ENCODE results near the gene DNAH9.

DNAH9 gene

DNA sequence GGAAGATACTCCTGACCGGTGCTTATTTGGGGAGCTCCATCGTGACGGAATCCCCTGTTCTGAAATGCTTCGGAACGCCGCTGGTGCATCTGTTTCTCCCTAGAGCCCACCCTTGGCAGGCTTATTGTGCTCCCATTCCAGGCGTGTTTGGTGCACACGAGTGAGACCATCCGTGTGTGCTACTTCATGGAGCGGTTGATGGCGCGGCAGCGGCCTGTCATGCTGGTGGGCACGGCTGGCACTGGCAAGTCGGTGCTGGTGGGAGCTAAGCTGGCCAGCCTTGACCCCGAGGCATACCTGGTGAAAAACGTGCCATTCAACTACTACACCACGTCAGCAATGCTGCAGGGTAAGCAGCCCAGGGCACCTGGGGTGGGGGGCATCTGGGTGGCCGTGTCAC is 170.7 kb downstream of the DNAH9 start:
- no peak for DNase-seq (ENCODE audit: low read depth)

DNA sequence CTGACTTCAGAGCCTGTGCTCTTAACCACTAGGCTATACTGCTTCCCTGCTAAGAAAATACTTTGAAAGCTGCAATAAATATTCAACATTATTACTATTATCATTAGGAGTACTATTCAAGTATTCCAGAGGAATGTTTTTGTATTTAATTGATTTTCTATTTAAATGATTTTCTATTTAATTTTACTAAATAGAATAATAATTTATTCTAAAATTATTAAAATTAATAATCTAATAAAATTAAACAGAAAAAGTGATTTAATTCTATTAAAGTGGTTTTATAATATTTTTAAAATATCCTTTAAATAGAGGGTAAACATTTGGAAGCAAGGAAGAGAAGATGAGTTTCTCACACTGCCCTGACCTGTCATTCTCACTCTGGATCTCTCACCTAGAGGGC is 173.8 kb downstream of the DNAH9 start:
- no peak for DNase-seq (ENCODE audit: low read depth)

DNA sequence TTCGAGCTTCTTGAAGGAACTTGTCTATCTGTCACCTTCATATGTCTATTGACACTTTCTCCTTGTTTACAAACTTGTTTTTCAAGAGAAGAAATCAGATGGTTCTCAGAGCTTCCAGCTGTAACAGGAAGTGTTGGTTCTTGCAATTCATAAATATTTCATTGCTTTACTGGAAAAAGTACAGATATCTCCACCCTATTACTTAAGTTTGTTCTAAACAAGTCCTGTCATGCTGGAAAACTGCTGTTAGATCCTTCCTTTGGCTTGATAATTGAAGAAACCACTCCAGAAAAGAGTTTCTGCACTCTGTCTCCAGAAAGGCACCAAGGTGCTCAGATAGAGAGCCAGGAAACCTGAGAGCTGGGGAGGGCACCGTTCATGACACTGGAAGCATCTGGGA is 181.6 kb downstream of the DNAH9 start:
- DNase-seq (ENCODE audit: low read depth): no peak

DNA sequence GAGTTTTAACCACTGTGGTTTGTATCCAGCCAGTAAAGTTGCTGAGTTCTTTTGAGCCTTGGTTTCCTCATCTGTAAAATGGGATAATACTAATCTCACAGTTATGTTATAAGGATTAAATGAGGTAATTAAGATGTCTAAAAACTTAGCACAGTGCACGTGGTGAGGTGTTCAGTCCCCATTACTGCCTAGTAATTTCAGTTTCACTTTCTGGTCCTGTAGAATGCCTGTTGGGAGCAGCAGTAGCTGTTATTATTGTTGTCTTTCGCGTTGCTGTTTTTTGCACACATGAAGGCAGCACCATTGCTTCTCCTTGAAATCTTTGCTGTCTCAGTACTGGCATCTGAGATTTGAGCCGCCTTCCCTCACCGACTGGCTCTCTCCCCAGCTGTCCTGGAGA is 182.4 kb downstream of the DNAH9 start:
- no peak for DNase-seq (ENCODE audit: low read depth)

DNA sequence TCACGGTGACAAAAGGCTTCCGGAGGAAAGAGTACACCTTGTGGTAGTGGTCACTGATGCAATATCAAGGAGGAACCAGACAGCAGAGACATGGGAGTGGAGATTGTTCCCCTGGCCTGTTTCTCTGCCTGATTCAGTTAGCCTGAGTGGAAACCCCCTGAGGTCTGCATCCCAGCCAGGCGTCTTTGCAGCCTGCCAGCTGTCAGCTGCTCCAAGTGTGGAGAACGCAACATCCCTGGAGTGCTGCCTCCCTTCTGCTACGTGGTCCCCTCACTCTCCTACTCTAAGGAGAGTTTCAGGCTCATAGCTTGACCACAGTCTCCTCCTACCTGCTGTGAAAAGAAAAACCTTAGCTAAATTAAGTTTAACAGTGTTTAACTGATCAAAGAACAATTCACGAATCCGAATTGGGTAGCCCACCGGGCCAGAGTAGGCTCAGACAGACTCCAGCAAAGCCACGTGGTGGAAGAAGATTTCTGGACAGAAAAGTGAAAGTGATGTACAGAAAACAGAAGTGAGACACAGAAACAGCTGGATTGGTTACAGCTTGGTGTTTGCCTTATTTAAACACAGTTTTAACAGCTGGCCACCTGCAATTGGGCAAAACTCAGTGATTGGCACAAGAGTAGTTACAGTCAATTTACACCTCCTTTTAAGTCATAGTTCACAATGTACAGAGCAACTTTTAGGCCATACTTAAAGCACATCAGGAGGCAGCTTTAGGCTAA is 188.6 kb downstream of the DNAH9 start:
- DNase-seq (ENCODE audit: low read depth): no peak

DNA sequence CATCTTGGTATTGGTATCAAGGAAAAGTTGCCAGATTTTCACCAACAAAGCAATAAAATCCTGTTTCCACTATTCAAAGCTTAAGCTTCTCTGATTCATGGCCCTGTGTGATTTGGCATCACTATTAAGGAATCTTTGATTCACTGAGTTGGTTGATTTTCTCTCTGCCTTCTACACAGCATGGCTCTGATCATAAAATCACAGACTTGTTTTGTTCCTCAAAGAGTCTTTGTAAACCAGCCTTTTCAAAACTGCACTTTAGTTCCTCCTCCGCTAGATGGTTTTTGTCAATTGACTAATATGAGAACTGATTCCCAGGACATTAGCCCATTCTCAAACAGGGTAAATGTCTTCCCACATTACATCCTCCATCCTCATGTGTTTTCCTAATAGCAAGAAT is 197.6 kb downstream of the DNAH9 start:
- DNase-seq (ENCODE audit: low read depth): no peak

DNA sequence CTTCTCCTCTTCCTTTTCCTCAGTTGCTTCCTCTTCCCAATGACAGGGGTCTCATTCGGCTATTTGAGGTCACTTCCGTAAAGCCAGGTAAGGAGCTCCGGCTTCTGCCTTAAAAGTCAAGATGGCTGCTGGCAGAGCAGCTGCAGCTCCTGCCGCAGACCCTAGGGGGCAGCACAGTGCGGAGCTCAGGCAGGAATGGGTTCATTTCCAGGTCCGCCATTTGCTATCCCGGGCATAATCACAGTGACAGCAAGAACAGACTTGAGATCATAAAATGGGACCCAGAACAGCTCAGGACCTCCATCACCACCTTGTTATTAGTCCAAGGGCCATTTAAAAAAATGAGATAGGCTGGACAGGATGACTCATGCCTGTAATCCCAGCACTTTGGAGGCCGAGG is 199.5 kb downstream of the DNAH9 start:
- DNase-seq (ENCODE audit: low read depth): no peak

DNA sequence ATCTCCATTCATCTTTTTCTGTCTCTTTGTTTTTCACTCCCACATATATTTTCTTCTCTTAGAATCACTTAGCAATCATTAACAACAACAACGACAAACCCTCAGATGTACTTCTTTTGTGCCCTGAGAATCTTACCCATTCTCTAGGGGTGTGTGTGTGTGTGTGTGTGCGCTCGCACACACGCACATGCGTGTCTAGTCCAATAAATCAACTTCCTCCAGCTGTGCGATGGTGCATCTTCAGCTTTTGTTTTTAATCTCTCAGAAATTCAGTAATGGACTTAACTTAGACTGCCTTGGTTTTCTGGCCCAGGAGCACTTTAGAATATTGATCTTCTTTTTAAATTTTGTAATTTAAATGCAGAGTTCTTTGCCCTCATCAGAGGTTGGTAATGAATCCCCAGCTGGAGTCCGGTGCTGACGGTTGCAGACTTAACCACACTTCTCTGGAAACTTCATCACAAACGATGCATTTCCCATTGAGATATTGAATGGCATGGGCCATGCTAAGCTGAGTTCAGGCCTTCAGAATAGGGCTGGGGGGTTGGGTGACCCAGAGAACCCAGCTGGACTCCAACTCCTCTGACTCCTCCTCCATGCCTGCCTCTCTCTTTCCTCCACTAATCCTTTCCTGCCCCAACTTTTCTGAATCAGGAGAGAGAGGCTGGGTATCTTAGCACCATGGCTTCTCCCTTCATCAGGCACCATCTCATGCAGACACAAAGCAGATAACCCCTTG is 205.1 kb downstream of the DNAH9 start:
- DNase-seq (ENCODE audit: low read depth): no peak

DNA sequence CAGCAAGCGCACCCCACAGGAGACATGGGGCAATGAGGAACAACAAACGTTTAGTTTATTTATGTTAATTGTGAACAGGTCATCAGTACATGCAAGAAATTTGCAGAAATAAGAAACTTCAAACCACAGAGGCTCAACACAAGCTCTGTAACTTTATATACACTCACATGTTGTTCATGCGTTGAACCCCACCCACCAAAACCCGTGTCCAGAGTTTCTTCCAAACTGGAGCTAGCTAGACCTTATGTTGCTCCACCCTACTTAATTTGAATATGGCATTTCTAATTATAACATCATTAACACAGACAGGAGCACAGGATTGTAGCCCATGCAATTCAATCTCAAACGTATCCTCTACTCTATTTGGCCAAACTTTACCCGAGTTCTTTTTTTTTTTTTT is 206.9 kb downstream of the DNAH9 start:
- DNase-seq (ENCODE audit: low read depth): no peak

DNA sequence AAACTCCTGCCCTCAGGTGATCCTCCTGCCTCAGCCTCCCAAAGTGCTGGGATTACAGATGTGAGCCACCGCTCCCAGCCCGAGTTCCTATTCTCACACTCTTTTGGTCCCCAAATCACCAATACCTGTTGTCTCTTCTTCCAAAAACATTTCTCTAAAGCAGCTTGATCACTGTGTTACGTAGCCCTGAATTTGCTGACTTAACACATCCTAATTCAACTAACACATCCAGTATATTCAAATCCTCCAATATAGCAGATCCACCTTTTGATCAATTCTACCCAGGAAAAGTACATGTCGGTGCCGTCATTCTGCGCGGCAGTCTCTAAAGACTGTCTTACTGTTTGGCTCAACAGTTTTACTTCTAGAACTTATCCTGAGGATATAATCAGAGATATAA is 207.7 kb downstream of the DNAH9 start:
- DNase-seq (ENCODE audit: low read depth): no peak

DNA sequence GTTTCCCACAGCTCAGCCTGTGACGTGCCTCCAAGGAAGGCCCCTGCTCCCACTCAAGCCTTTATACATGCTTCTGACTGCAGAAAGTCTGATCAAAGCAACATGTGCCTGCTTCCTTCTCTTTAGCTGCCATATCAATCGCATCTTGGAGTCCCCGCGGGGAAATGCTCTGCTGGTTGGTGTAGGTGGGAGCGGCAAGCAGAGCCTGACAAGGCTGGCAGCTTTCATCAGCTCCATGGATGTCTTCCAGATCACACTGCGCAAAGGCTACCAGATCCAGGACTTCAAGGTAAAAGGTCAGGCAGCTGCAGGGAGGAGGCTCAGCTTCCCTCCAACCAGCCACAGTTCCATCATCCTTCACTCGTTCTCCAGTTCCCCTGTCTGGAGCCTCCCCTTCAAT is 209.3 kb downstream of the DNAH9 start:
- DNase-seq (ENCODE audit: low read depth): no peak

DNA sequence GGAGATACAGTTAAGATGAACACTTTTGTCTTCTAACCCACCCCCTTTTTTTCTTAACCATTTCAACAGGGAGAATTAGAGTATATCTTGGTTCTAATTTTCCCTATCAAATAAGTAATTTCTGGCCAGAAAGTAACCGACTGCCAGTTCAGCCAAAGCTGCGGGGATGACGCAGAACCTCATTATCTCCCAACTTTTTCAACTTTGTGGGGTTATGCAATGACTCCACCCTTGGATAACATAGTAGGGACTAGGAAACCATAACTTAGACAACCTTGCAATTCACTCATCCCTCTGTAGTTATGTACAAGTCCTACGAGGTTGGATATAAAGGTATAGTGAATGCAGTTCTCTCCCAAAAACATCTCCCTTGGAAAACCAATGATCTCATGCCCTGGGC is 215.0 kb downstream of the DNAH9 start:
- DNase-seq (ENCODE audit: low read depth): no peak

DNA sequence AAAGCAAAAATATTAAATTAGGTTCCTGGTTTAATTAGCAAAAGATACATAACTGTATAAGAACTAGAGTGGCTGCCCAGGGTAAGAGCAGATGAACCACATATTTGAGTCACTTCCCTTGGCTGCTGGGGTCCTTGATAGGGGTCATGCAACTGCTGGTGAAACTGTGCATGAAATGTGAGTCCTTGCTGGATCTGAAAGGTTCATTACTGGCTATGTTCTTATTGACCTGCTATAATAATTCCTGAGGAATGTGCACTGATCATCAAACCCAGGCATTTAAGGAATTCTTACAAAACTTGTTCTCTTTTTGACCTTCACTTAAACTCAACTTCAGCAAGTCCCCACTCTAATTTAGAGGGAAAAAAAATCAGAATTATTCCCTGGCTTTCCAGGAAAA is 215.6 kb downstream of the DNAH9 start:
- no peak for DNase-seq (ENCODE audit: low read depth)

DNA sequence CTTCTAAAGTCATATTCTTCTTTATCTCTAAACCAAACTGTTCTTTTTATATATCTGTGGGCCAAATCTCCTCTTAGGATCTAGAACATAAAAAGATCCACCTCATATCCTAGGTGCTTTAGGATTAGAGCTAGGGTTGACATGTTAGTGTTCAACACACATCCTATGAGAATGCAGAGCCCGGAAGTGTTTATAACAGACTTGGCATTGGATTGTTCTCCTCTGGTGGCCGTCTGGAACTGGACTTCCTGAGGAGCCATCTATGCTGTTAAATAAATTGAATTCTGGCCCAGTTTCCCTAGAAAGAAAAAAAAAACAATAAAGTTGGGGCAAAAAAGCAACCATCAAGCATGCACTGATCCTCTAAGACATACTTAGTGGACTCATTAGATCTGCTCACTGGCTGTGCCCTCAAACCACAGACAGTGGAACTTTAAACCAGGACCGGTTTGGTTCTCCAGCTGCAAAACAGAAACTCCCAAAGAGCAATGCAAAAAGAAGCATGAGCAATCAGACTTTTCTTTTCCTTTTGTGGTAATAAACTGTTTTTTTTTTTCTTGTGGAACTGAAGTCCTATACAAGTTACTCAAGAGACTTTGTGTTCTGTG is 216.5 kb downstream of the DNAH9 start:
- DNase-seq (ENCODE audit: low read depth): no peak

DNA sequence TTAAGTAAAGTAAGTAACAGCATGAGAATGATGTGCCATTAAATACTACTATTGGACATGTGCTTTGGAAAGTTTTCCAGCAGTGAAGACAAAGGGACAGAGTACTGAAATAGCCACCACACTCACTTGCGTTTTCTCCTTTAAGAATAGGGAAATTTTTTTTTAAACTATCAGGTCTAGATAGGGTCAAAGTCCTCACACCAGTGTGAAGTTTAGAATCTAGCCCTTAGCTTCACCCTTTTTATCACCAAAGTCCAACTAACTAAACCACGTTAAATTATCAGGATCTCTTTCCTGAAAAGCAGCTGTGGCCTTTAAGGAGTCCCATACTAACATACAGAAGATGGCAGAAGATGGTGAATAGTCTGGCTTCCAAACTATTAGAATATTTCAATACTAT is 218.1 kb downstream of the DNAH9 start:
- no peak for DNase-seq (ENCODE audit: low read depth)

DNA sequence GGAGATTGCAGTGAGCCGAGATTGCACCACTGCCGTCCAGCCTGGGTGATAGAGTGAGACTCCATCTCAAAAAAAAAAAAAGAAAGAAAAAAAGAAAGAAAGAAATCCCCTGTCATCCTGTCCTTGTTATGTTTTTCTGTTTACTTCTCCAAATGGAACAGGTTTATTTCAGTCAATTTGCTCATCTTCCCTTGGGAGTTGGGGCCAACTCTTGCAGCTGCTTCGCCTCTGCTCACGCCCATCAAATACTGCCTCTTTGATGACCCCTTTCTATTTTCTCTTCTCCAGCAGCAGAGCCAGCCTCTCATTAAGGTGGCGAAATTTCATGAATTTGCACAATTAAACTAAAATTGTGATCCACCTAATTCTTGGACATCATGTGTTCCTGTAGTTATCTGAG is 225.6 kb downstream of the DNAH9 start:
- DNase-seq (ENCODE audit: low read depth): no peak

DNA sequence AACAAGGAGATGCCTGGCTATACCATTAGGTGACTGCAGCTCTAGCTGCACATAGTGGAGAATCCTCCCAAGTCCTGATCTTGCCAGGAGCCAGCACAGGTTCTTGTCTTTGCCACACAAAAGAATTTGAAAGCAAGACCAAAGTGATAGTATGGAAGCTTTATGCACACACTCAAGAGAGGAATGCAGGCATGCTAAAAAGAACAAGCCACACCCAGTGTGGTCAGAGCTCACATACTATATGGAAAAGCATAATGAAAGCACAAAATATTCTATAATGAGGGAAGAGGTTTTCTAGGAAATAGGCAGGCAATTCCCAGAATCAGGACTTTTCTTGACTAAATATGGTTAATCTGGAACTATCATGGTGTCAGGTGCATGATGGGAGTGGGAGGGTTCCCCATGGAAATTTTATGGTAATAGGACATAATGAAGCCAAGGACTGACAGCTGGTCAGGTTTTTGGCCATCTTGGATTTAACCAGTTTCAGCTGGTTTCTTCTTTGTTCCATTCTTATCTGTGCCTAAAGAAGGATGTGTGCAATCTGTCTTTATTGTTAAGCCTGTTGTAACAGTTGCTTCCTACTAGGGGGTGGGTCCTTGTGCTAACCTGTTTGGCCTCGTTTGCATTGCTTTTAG is 227.4 kb downstream of the DNAH9 start:
- no peak for DNase-seq (ENCODE audit: low read depth)

DNA sequence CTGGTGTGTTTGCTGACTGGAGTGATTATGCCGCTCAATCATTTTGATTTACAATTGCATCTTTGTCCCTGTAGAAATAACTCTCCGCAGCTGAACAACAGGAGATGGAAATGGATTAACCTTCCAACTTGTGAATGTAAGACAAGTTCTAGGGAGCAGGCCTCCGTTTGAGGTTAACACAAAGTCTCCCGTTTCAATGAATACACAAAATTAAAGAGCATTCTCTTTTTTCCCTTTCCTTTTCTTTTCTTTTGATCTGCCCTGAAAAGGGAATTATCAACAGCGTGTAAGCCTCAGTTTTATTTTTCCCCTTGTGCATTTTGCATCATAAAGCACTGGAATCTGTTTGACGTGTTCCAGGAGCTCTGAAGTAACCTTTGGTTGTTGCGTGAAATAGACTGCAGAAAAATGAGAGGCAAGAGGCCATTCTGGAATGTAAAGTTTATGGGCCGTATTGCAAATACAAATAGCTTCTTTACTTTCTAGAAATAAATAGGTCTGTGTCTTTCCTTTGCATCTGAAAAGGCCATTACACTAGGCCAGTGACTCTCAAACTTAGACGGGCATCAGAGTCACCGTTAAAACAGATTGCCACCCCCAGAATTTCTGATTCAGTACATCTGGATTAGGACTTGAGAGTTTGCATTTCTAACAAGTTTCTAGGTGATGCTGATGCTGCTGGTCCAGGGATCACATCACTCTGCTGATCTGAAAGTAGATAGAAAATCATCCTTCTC is 234.3 kb downstream of the DNAH9 start:
- no peak for DNase-seq (ENCODE audit: low read depth)

DNA sequence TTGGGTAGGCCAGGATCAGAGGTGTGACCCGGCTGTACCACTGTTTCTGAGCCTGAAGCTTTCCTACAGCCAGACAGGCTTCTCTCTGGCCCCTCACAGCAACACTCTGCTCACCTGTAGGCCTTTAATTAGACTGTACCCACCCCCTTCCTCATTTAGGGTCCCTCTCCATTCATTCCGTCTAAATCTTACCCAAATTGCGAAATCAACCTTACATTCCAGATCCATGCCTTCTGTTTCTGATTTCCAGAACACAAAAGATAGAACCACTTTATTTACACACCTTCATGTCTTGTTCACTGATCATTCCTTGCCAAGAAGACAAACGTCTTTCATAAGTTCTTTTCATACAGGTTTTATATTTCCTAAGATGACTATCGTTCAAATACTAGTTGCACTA is 238.2 kb downstream of the DNAH9 start:
- no peak for DNase-seq (ENCODE audit: low read depth)

DNA sequence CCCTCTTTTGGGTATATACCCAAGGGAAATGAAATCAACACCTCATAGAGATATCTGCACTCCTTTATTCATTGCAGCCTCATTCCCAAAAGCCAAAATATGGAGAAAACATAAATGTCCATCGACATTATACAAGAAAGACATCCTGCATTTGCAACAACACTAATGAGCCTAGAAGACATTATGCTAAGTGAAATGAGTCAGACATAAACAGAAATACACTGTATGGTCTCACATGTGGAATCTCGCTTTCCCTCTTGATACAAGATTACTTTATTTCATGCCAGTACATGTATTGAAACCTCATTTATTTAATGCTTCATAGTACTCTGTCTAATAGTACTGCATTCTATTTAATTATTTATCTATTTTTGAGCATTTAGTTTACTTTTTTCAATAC is 241.8 kb downstream of the DNAH9 start:
- DNase-seq (ENCODE audit: low read depth): no peak

DNA sequence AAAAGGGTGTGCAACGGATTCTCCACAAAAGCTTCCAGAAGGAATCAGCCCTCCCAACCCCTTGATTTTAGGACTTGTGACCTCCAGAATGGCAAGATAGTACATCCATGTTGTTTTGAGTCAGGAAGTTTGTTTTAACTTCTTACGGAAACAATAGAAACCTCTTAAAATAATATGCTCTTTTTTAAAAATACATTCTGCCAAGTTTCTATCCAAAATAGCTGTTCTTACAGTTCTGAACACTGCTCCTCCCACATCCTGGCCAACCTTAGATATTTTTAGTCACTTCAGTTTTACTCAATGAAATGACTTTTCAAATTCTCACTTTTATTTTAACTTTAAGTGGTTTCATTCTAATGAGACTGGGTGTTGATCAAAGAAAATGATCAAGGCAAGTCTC is 242.6 kb downstream of the DNAH9 start:
- DNase-seq (ENCODE audit: low read depth): no peak

DNA sequence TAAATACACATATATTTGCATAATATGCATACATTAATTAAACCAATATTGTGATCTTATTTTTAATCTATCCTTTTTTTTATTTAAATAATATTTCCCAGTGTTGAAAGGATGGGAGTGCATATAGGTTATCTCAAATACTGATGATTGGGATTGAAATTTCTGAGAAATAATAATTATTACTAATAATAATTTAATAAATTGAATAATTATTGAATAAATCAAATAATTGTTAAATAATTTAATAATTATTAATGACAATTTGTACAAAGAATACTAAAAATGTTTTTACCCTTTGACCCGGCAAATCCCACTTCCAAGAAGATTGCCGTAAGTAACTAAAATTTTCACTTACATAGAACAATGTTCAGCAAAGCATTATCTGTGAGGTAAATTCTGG is 250.1 kb downstream of the DNAH9 start:
- no peak for DNase-seq (ENCODE audit: low read depth)
